CD4-positive, CD25-positive, alpha-beta regulatory T cell (primary cell): Measurements from ENCODE around the gene SREK1. TPM values are rescaled to one million over a fixed set of nuclear protein-coding genes. Genes with fewer than 3 reads are reported as not detected.

Experiments
- ATAC-seq, 2 donors: fragments of 150-1000 bp; cut with Tn5 transposase; one replicate each; pipeline ENCODE4 v1.10.0; 2021; ENCODE audit warnings: low read depth in 2 of 2, moderate number of reproducible peaks in 2 of 2, moderate library complexity in 1 of 2
- DNase-seq, 3 donors: peaks; one replicate each; pipeline versions ENCODE4 v3.0.0 to v3.0.0-alpha.2; 2012 to 2022; ENCODE audit warnings: mixed read lengths in 1 of 3
- H3K27ac ChIP-seq: one replicate; pipeline ENCODE4 v1.7.0; 2013; ENCODE audit warnings: mild to moderate bottlenecking, low read length; ENCODE audit not compliant: insufficient read depth, poor library complexity, severe bottlenecking
- H3K27me3 ChIP-seq: one replicate; pipeline ENCODE4 v1.7.0; 2013; ENCODE audit warnings: low read length; ENCODE audit not compliant: control insufficient read depth, insufficient read depth
- H3K36me3 ChIP-seq: one replicate; pipeline ENCODE4 v1.7.0; 2013; ENCODE audit warnings: mild to moderate bottlenecking, low read length, moderate library complexity; ENCODE audit not compliant: control insufficient read depth, insufficient read depth
- H3K4me1 ChIP-seq: 2 replicates; pipeline ENCODE4 v1.7.0; 2013; ENCODE audit warnings: mild to moderate bottlenecking, low read length; ENCODE audit not compliant: insufficient read depth, control insufficient read depth, poor library complexity, severe bottlenecking
- H3K4me3 ChIP-seq: one replicate; pipeline ENCODE4 v1.7.0; 2013; ENCODE audit warnings: low read depth, mild to moderate bottlenecking, low read length, moderate library complexity
- H3K9me3 ChIP-seq, 2 experiments: 1 replicate in 1 of 2; 2 replicates in 1 of 2; pipeline ENCODE4 v1.7.0; 2013; ENCODE audit warnings: low read length in 2 of 2, mild to moderate bottlenecking in 1 of 2, moderate library complexity in 1 of 2; ENCODE audit not compliant: control insufficient read depth in 2 of 2
- H3K27ac Mint-ChIP-seq, 3 donors: one replicate each; pipeline ENCODE4 v1.8.0; 2020 to 2022; ENCODE audit warnings: mild to moderate bottlenecking in 3 of 3, mixed read lengths in 3 of 3, moderate library complexity in 2 of 3
- H3K27me3 Mint-ChIP-seq: one replicate; pipeline ENCODE4 v1.8.0; 2022; ENCODE audit warnings: mild to moderate bottlenecking, mixed read lengths
- H3K36me3 Mint-ChIP-seq: one replicate; pipeline ENCODE4 v1.8.0; 2020; ENCODE audit warnings: mixed read lengths
- H3K4me1 Mint-ChIP-seq, 4 donors: one replicate each; pipeline ENCODE4 v1.8.0; 2020 to 2022; ENCODE audit warnings: mixed read lengths in 4 of 4, mild to moderate bottlenecking in 1 of 4
- H3K4me3 Mint-ChIP-seq, 4 donors: one replicate each; pipeline ENCODE4 v1.8.0; 2020 to 2022; ENCODE audit warnings: mild to moderate bottlenecking in 4 of 4, mixed read lengths in 4 of 4, moderate library complexity in 3 of 4
- H3K9me3 Mint-ChIP-seq, 7 donors: one replicate each; pipeline ENCODE4 v1.8.0; 2020 to 2022; ENCODE audit warnings: mixed read lengths in 7 of 7, mild to moderate bottlenecking in 3 of 7, moderate library complexity in 2 of 7
- polyA plus RNA-seq, 4 donors: library from polyadenylated mRNA; unstranded; fragments of 300-500 nt; fragmentation: Illumina TruSeq; gene quantifications; one replicate each; pipeline ENCODE4 v1.2.3, GENCODE V29; 2021
- total RNA-seq: library from RNA; stranded (reverse); gene quantifications from one replicate; pipeline ENCODE4 v1.2.3, GENCODE V29; 2022

Gene SREK1
- total and polyA plus RNA-seq, 5 donors from 2014 or later, result 14.8 to 160 (median 19.5) TPM

- H3K4me1 ChIP-seq, result no peaks in the 10 kb centered on the region
- Mint-ChIP-seq H3K36me3 (no peaks in the 10 kb centered on the region), H3K27ac (no peak overlapping the region), H3K27me3 (peaks cover 4% of the 10 kb centered on the region), H3K4me1 (no peaks in the 10 kb centered on the region), H3K9me3 (peaks cover 0 to 7% (median 1%) of the 10 kb centered on the region in 7 donors), H3K4me3 (no peak overlapping the region)
- H3K27me3 ChIP-seq, result no peaks in the 10 kb centered on the region
- no peak overlapping the region for H3K27ac ChIP-seq
- H3K9me3 ChIP-seq, result no peaks in the 10 kb centered on the region
- H3K36me3 ChIP-seq, result no peaks in the 10 kb centered on the region
- DNase-seq (no peak), ATAC-seq (no peak)
- no peak overlapping the region for H3K4me3 ChIP-seq
Measured at GRCh38 chr5:66224274-66224673, 80.2 kb downstream of the SREK1 start.

GRCh38 chr5:66224773-66225553 is 80.9 kb downstream of the SREK1 start:
- Mint-ChIP-seq H3K27ac (no peak overlapping the region), H3K4me1 (no peaks in the 10 kb centered on the region), H3K9me3 (peaks cover 0 to 7% (median 1%) of the 10 kb centered on the region in 7 donors), H3K4me3 (no peak overlapping the region), H3K27me3 (peaks cover 4% of the 10 kb centered on the region), H3K36me3 (no peaks in the 10 kb centered on the region)
- H3K4me3 ChIP-seq, result no peak overlapping the region
- no peaks in the 10 kb centered on the region for H3K36me3 ChIP-seq
- no peaks in the 10 kb centered on the region for H3K9me3 ChIP-seq
- H3K4me1 ChIP-seq, result no peaks in the 10 kb centered on the region
- no peak overlapping the region for H3K27ac ChIP-seq
- DNase-seq (no peak), ATAC-seq (no peak)
- H3K27me3 ChIP-seq, result no peaks in the 10 kb centered on the region

GRCh38 chr5:66230551-66230950 is 86.5 kb downstream of the SREK1 start:
- ATAC-seq (no peak), DNase-seq (peak in 1 of 3 donors; percentile 10)
- H3K9me3 ChIP-seq, result no peaks in the 10 kb centered on the region
- no peak overlapping the region for H3K4me3 ChIP-seq
- no peak overlapping the region for H3K27ac ChIP-seq
- Mint-ChIP-seq H3K4me1 (no peaks in the 10 kb centered on the region), H3K36me3 (no peaks in the 10 kb centered on the region), H3K4me3 (no peak overlapping the region), H3K27ac (no peak overlapping the region), H3K9me3 (peaks cover 0 to 7% (median 0%) of the 10 kb centered on the region in 7 donors), H3K27me3 (peaks cover 4% of the 10 kb centered on the region)
- no peaks in the 10 kb centered on the region for H3K4me1 ChIP-seq
- H3K27me3 ChIP-seq, result no peaks in the 10 kb centered on the region
- no peaks in the 10 kb centered on the region for H3K36me3 ChIP-seq

- H3K36me3 ChIP-seq, result no peaks in the 10 kb centered on the region
- no peak for DNase-seq
- no peak overlapping the region for H3K4me3 ChIP-seq
- Mint-ChIP-seq H3K4me1 (no peaks in the 10 kb centered on the region), H3K27ac (no peak overlapping the region), H3K4me3 (no peak overlapping the region), H3K9me3 (peaks cover 0 to 4% (median 0%) of the 10 kb centered on the region in 7 donors), H3K27me3 (peaks cover 4% of the 10 kb centered on the region), H3K36me3 (no peaks in the 10 kb centered on the region)
- H3K27me3 ChIP-seq, result no peaks in the 10 kb centered on the region
- H3K9me3 ChIP-seq, result no peaks in the 10 kb centered on the region
- H3K27ac ChIP-seq, result no peak overlapping the region
- no peak for ATAC-seq
- H3K4me1 ChIP-seq, result no peaks in the 10 kb centered on the region
Measured at GRCh38 chr5:66231508-66231907, 87.4 kb downstream of the SREK1 start.

DNA sequence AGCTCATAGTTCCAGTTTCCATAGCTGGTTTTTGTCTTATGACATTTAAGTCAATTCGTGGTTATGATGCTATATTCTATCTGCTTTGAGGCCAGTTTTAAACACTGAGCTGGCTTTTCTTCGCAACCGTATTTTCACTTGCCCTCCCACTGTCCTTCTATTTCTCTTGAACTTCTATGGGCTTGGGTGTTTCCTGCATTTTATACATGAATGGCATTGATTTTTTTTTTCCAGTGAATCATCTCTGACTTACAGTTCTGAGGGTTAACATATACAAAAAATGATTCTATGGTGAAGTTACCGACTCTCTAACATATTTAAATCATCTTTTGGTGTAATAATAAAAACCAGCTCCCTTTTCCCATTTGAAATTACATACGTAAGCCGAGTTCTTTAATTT is 88.2 kb downstream of the SREK1 start:
- H3K4me3 Mint-ChIP-seq, result no peak overlapping the region
- H3K27ac Mint-ChIP-seq, result no peak overlapping the region
- no peaks in the 10 kb centered on the region for H3K9me3 Mint-ChIP-seq
- H3K4me3 ChIP-seq, result no peak overlapping the region
- H3K36me3 ChIP-seq, result no peaks in the 10 kb centered on the region
- DNase-seq, result no peak
- no peak overlapping the region for H3K27ac ChIP-seq
- no peaks in the 10 kb centered on the region for H3K4me1 Mint-ChIP-seq
- no peaks in the 10 kb centered on the region for H3K27me3 Mint-ChIP-seq
- no peak for ATAC-seq
- no peaks in the 10 kb centered on the region for H3K9me3 ChIP-seq
- no peaks in the 10 kb centered on the region for H3K4me1 ChIP-seq
- H3K36me3 Mint-ChIP-seq, result no peaks in the 10 kb centered on the region
- H3K27me3 ChIP-seq, result no peaks in the 10 kb centered on the region

DNA sequence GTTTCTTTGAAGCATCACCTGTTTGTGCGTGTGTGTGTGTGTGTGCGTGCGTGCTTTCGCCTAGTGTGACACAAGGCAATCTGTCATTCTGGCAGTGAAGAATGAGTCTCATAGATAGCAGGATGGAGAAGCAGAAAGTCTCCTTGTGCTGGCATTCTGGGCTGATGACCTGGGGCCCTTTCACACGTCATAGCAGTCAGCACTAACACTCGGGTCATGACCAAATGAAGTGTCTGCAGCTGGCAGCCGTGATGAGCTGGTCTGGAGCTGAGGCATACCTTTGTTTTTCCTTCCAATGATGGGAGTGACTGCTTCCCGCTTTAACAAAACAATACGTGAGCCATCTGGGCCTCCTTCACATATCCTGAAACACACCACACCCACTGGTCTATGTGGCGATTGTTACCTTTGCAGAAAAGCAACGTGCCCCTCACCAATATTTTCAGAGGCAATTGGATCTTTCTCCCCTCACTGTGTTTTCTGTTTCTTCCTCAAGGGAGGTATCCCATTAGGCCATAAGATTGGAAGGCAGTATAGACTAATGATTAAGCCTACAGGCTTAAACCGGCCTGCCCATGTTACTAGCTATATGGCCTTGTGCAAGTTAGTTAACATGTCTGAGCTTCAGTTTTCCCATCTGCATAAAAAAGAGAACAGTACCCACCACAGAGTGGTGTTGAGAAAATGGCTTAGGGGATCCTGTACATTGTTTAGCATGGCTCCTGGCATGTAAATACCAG is 88.8 kb downstream of the SREK1 start:
- H3K36me3 ChIP-seq, result no peaks in the 10 kb centered on the region
- Mint-ChIP-seq H3K27me3 (no peaks in the 10 kb centered on the region), H3K27ac (no peak overlapping the region), H3K36me3 (no peaks in the 10 kb centered on the region), H3K4me1 (no peaks in the 10 kb centered on the region), H3K9me3 (no peaks in the 10 kb centered on the region), H3K4me3 (no peak overlapping the region)
- no peaks in the 10 kb centered on the region for H3K27me3 ChIP-seq
- ATAC-seq (no peak), DNase-seq (no peak)
- H3K4me1 ChIP-seq, result no peaks in the 10 kb centered on the region
- H3K27ac ChIP-seq, result no peak overlapping the region
- H3K4me3 ChIP-seq, result no peak overlapping the region
- H3K9me3 ChIP-seq, result no peaks in the 10 kb centered on the region
